ENCODE data around the gene NR2F2. TPM values are rescaled to one million over a fixed set of nuclear protein-coding genes. Genes with fewer than 3 reads are reported as not detected.

Gene NR2F2
- total RNA-seq, 1 donor from 2014 or later, result 12.8 TPM

DNA sequence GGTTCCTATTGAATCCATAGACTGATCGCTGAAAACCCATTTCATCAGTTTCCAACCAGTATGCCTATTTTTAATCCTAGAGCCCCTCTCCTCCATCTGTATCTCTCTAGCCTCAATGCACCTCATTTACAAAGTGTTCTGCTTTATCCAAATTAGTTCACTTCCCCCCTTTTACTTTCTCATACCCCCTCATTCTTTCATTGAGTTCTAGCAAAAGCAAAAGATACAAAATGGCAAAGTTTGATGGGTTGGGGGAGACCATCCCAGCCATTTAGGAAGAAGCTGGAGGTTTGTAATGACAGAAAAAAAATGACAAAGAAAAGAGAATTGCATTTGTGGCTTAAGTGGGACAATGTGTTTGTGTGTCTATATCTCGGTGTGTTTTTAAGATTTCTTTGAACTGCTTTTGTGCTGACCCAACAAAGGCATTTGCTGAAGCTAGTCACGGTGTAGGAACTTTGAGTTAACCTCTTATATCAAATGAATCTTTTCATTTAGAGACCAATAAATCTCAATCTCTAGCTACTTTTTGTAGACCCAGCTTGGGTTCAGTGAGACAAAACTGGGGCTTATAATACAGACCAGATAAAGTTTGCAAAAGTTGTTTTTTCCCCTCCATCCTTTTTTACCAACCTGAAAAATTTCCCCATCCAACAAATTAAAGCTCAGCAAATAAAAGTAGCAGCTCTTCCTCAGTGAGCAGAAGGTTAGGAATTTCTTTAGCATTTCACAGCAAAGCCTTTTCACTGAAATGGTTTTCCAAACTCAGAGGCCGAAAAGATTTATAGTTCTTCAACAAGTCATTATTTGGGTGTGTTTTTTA lies 18.7 kb downstream of the NR2F2 start:
- H3K4me3 ChIP-seq, result peak overlapping the region; percentile 88
- H3K4me1 ChIP-seq, result peaks cover 75% of the 10 kb centered on the region
- intact Hi-C loops (cut with micrococcal nuclease), result loop anchor here (10.0 kb wide), 1 partner anchor 1084 kb away; no protein-coding TSS in a partner anchor
- no peaks in the 10 kb centered on the region for H3K36me3 ChIP-seq
- TF ChIP-seq, protein P1, sequence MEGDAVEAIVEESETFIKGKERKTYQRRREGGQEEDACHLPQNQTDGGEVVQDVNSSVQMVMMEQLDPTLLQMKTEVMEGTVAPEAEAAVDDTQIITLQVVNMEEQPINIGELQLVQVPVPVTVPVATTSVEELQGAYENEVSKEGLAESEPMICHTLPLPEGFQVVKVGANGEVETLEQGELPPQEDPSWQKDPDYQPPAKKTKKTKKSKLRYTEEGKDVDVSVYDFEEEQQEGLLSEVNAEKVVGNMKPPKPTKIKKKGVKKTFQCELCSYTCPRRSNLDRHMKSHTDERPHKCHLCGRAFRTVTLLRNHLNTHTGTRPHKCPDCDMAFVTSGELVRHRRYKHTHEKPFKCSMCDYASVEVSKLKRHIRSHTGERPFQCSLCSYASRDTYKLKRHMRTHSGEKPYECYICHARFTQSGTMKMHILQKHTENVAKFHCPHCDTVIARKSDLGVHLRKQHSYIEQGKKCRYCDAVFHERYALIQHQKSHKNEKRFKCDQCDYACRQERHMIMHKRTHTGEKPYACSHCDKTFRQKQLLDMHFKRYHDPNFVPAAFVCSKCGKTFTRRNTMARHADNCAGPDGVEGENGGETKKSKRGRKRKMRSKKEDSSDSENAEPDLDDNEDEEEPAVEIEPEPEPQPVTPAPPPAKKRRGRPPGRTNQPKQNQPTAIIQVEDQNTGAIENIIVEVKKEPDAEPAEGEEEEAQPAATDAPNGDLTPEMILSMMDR (IDR thresholded peaks at IDR 0.05; ENCODE audit: borderline replicate concordance), result no peak
- DNase-seq, result no peak
- peak overlapping the region; percentile 96 for H3K27ac ChIP-seq (replicated peaks)
- peaks cover 97% of the 10 kb centered on the region for H3K27me3 ChIP-seq (ENCODE audit: low read depth)
- H3K9me3 ChIP-seq (replicated peaks), result no peaks in the 10 kb centered on the region

DNA sequence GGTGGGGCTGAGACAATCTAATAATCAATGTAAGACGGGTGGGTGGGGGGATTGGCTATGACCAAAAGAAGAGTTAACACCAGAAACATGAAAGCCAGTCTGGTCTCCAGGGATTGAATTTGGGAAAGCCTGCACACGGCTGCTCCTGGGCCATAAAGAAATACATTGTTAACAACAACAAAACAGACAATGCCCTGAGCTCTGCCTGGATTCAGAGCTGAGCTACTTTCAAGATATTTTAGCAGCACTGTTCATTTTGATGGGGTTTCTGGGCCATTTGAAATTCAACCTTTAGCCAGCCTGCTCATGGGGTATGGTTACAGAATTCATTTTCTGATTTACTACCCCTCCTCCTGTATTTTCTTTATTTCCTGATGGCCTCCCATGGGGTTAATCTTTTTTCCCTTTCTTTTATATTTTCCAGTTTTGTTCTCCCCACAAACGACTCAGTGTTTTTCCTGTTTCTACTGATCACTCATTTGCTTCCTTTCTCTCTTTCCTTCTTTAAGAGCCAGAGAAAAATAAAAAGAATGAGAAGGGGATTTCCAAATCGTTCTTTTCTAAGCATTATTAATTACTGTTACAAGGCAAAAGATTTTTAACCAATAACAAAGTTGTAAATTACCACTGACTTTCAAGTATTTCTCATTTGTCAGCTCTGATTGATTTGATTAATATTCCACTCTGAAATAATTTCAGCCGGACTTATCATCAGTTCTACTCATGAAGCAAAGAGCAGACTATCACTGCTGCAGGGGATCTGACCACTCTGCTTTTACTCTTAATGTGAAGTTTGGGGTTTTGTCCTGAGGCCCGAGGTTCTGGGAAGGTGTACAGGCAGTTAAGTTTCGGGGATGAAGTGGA lies 19.6 kb downstream of the NR2F2 start:
- no peaks in the 10 kb centered on the region for H3K36me3 ChIP-seq
- H3K27ac ChIP-seq (replicated peaks), result peak overlapping the region; percentile 96
- peaks cover 73% of the 10 kb centered on the region for H3K4me1 ChIP-seq
- TF ChIP-seq, protein P1 (IDR thresholded peaks at IDR 0.05; ENCODE audit: borderline replicate concordance), result no peak
- H3K27me3 ChIP-seq (ENCODE audit: low read depth), result peaks cover 97% of the 10 kb centered on the region
- H3K9me3 ChIP-seq (replicated peaks), result no peaks in the 10 kb centered on the region
- H3K4me3 ChIP-seq, result peak overlapping the region; percentile 52
- DNase-seq, result no peak
- intact Hi-C loops (cut with micrococcal nuclease), result loop anchor here (10.0 kb wide), 1 partner anchor 1085 kb away; no protein-coding TSS in a partner anchor

DNA sequence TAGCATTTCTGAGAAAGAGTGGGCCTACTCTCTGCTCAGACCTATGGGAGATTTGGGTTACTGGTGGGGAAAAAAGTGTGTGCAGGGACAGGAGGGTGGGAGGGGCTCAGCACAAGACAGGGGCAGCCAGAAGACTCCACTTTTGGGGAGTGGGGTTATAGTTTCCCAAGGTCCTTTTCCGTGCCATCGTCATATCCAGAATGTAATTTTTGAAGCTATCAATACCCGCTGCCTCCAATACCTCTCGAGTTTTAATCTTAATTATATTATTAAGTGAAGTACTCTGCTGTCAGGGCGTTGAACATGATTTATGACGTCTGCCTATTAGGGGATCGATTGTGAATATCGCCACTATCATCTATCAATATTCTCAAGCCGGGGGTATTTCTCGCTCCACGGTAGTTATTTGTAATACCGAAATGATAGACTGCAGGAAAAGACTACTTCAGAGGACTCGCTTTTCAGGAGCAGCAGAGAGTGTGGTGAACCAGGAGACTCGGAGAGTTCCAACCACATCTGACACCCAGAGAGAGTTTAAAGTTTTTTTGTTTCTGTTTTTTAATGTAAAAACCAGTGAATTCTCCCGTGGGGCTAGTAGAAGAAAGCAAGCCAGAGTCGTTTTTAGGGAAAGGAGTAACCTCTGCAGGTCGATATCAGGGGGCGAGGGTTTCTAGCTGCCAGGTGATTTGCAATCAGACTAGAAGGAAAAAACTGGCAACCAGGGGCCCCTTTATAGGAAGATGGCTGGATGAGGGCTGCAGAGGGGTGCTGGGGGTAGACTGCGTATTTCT lies 20.6 kb downstream of the NR2F2 start:
- Histone ChIP-seq H3K27ac (replicated peaks) (peak overlapping the region; percentile 96), H3K9me3 (replicated peaks) (no peaks in the 10 kb centered on the region), H3K27me3 (ENCODE audit: low read depth) (peaks cover 100% of the 10 kb centered on the region), H3K36me3 (no peaks in the 10 kb centered on the region), H3K4me1 (peaks cover 73% of the 10 kb centered on the region), H3K4me3 (peak overlapping the region; percentile 52)
- TF ChIP-seq, protein P1 (IDR thresholded peaks at IDR 0.05; ENCODE audit: borderline replicate concordance), result no peak
- intact Hi-C loops (cut with micrococcal nuclease), result no loop called here
- no peak for DNase-seq

DNA sequence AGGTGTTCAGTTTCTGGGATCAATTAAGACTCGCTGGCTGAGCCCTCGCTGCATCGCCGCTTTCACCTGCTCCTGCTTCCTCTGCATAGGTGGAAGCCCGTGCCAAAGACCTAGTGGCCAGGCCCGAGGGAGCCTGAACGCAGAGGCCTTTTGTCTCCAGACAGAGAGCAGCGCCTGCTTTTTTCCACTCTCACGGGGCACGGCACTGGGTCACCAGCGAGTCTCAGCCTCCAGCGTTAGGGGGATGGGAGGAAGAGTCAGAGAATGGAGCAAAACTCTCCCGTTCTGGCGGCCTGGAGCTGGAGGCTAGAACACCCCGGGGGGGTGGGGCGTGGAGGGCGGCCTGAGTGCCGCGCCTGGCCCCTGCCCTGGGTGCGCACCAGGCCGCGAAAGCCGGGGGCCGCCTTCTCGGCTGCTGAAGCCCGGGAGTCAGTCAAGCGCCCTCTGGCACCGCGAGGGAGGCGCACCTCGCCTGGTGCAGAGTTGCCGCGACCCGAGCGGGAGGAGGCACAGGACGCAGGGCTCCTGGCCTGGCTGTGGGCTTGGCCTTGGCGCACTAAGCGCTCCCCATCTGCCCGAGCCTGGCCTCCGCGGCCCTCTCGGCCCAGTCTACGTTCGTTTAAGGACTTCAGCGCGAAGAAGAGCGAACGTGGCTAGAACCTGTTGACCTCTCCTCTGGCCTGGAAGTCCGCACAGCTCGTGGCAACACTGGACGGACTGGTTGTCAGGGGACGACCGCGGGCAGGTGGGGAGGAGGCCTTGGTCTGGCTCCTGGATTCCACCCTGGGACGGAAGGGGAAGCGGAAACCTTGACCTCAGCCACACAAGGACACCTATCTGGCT lies 21.5 kb downstream of the NR2F2 start:
- TF ChIP-seq, protein P1 (IDR thresholded peaks at IDR 0.05; ENCODE audit: borderline replicate concordance), result no peak
- Histone ChIP-seq H3K4me3 (peak overlapping the region; percentile 52), H3K9me3 (replicated peaks) (no peaks in the 10 kb centered on the region), H3K36me3 (no peaks in the 10 kb centered on the region), H3K27me3 (ENCODE audit: low read depth) (peaks cover 98% of the 10 kb centered on the region), H3K27ac (replicated peaks) (peak overlapping the region; percentile 96), H3K4me1 (peaks cover 74% of the 10 kb centered on the region)
- intact Hi-C loops (cut with micrococcal nuclease), result no loop called here
- DNase-seq, result no peak

Measured in left ventricle myocardium inferior (tissue), 1 donor.